CD4-positive, alpha-beta T cell (primary cell): ENCODE results near the gene TMEM30B. TPM values are rescaled to one million over a fixed set of nuclear protein-coding genes. Genes with fewer than 3 reads are reported as not detected.
"Not testable (repeated sequence)": the region's sequence is repeated elsewhere in the genome, so short reads cannot be mapped to it uniquely, and the experiment has no call there.

ENCODE experiments used
- ATAC-seq: fragments of 200-7000 bp; cut with Tn5 transposase; one replicate; pipeline ENCODE4 v1.10.0; 2022; ENCODE audit warnings: mild to moderate bottlenecking; ENCODE audit not compliant: poor library complexity
- CTCF ChIA-PET: fragments of 350-600 bp; sonication (Branson Sonifier 250); formaldehyde crosslinking; loops from one replicate; lab custom pipeline; 2021; ENCODE audit warnings: antibody characterized with exemption, inconsistent platforms; lab: Charles Lee
- POLR2A ChIA-PET: fragments of 350-600 bp; sonication (Branson Sonifier 250); formaldehyde crosslinking; loops from one replicate; lab custom pipeline; 2021; ENCODE audit warnings: antibody characterized with exemption, inconsistent platforms; lab: Charles Lee
- DNase-seq, 14 experiments: peaks; one replicate each; pipeline ENCODE4 v3.0.0-alpha.2; 2013 to 2020; ENCODE audit warnings: mixed read lengths in 2 of 14
- H3K27ac ChIP-seq, 2 donors: one replicate each; pipeline versions ENCODE4 v1.5.1 to v1.7.0; 2013; ENCODE audit warnings: low read length in 2 of 2, low read depth in 1 of 2, mild to moderate bottlenecking in 1 of 2
- H3K27me3 ChIP-seq, 2 experiments: 1 replicate in 1 of 2; 2 replicates in 1 of 2; pipeline versions ENCODE4 v1.6.1 to v1.7.0; 2013; ENCODE audit warnings: low read length in 2 of 2, control low read depth in 1 of 2, mild to moderate bottlenecking in 1 of 2, moderate library complexity in 1 of 2; ENCODE audit not compliant: insufficient read depth in 2 of 2, control insufficient read depth in 1 of 2
- H3K36me3 ChIP-seq: one replicate; pipeline ENCODE4 v1.6.1; 2013; ENCODE audit warnings: low read length, control low read depth; ENCODE audit not compliant: insufficient read depth
- H3K4me1 ChIP-seq: one replicate; pipeline ENCODE4 v1.6.1; 2013; ENCODE audit warnings: low read length, control low read depth; ENCODE audit not compliant: insufficient read depth
- H3K4me3 ChIP-seq: one replicate; pipeline ENCODE4 v1.5.1; 2013; ENCODE audit warnings: mild to moderate bottlenecking, low read length, moderate library complexity
- H3K9me3 ChIP-seq, 2 experiments: 1 replicate in 1 of 2; 2 replicates in 1 of 2; pipeline versions ENCODE4 v1.6.1 to v1.7.0; 2013; ENCODE audit warnings: low read length in 2 of 2, mild to moderate bottlenecking in 2 of 2, control low read depth in 1 of 2, moderate library complexity in 1 of 2; ENCODE audit not compliant: control insufficient read depth in 1 of 2, insufficient read depth in 1 of 2
- H3K27ac Mint-ChIP-seq: one replicate; pipeline ENCODE4 v1.8.0; 2020; ENCODE audit warnings: mixed read lengths
- H3K27me3 Mint-ChIP-seq: one replicate; pipeline ENCODE4 v1.8.0; 2021; ENCODE audit warnings: mixed read lengths
- H3K36me3 Mint-ChIP-seq: one replicate; pipeline ENCODE4 v1.8.0; 2021; ENCODE audit warnings: low read depth, mixed read lengths
- H3K4me1 Mint-ChIP-seq: one replicate; pipeline ENCODE4 v1.8.0; 2021; ENCODE audit warnings: low read depth, mixed read lengths
- H3K4me3 Mint-ChIP-seq: one replicate; pipeline ENCODE4 v1.8.0; 2020; ENCODE audit warnings: mild to moderate bottlenecking, mixed read lengths
- H3K9me3 Mint-ChIP-seq: one replicate; pipeline ENCODE4 v1.8.0; 2020; ENCODE audit warnings: mixed read lengths
- intact Hi-C, 2 experiments: fragments of 100-400 bp; cut with DNase I in 1 of 2; cut with micrococcal nuclease in 1 of 2; formaldehyde crosslinking; loops; one replicate each; pipeline versions ENCODE4 v1.15.1 to v1.9.0; 2023 to 2025; cut with DNase I, micrococcal nuclease
- total RNA-seq, 174 experiments: library from RNA in 2 of 174; stranded (reverse) in 2 of 174; gene quantifications; one replicate each; pipeline ENCODE4 v1.2.3 and lab custom pipeline; 2021 to 2026
- TF ChIP-seq, protein P1 (sequence below): fragments of 200-600 bp; IDR thresholded peaks from one replicate; pipeline ENCODE4 v1.8.0; 2022; ENCODE audit warnings: antibody characterized with exemption, mild to moderate bottlenecking

Gene TMEM30B
- total RNA-seq, 2 experiments from 2014 or later = 8.9 to 9.1 TPM

DNA sequence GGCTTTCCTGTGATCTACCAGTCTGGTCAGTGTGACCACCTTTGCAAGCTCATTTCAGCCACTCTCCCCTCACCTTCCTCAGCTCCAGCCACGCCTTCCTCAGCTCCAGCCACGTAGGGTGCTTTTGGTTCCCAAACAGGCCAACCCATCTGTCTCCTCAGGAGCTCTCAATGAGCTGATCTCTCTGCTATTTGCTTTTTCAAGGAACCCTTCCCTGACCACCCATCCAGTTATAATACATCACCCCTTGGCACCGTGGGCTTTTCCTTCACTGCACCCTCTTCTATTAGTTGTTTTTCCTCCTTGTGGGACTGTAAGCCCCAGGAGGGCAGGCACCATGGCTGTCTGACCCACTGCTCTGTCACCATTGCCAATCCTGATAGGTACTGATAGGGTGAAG is 37.9 kb upstream of the TMEM30B start:
- intact Hi-C loops = loop anchor here in 1 of 2 experiments (2.0 kb wide), 1 partner anchor 20 kb away; no protein-coding TSS in a partner anchor
- ChIA-PET POLR2A (interaction anchor here (0.8 to 6.9 kb wide), 3 partner anchors 16 to 85 kb away, joined by 3 to 185 read pairs (median 5); no protein-coding TSS in a partner anchor), CTCF (interaction anchor here (0.8 kb wide), 1 partner anchor 132 kb away, joined by 3 read pairs; no protein-coding TSS in a partner anchor)
- Mint-ChIP-seq H3K27me3 (no peaks in the 10 kb centered on the region), H3K4me1 (peaks cover 12% of the 10 kb centered on the region), H3K9me3 (peaks cover 6% of the 10 kb centered on the region), H3K4me3 (no peak overlapping the region), H3K36me3 (peaks cover 34% of the 10 kb centered on the region), H3K27ac (no peak overlapping the region)
- no peaks in the 10 kb centered on the region for H3K9me3 ChIP-seq
- H3K27ac ChIP-seq = no peak overlapping the region
- ATAC-seq (no peak), DNase-seq (no peak)
- H3K4me3 ChIP-seq = no peak overlapping the region
- H3K36me3 ChIP-seq = peaks cover 5% of the 10 kb centered on the region
- TF ChIP-seq, protein P1, sequence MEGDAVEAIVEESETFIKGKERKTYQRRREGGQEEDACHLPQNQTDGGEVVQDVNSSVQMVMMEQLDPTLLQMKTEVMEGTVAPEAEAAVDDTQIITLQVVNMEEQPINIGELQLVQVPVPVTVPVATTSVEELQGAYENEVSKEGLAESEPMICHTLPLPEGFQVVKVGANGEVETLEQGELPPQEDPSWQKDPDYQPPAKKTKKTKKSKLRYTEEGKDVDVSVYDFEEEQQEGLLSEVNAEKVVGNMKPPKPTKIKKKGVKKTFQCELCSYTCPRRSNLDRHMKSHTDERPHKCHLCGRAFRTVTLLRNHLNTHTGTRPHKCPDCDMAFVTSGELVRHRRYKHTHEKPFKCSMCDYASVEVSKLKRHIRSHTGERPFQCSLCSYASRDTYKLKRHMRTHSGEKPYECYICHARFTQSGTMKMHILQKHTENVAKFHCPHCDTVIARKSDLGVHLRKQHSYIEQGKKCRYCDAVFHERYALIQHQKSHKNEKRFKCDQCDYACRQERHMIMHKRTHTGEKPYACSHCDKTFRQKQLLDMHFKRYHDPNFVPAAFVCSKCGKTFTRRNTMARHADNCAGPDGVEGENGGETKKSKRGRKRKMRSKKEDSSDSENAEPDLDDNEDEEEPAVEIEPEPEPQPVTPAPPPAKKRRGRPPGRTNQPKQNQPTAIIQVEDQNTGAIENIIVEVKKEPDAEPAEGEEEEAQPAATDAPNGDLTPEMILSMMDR = no peak
- H3K4me1 ChIP-seq = peaks cover 19% of the 10 kb centered on the region
- no peaks in the 10 kb centered on the region for H3K27me3 ChIP-seq

DNA sequence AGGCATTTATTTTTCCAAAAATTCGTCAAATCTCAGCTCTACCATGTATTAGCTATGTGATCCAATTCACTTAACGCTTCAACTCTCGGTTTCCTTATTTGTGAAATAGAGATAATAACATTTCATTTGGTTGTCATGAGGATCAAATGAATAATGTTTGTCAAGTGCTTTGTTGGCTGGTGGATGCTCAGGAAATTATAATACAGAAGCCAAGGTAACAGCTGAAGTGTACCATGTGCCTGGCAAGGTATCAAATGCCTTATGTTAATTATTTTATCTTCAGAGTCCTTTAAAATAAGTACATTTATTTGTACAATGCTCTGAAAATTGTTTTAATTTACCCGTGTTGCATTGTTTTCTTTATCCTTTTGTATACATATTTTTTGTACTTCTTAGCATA is 34.2 kb upstream of the TMEM30B start:
- POLR2A ChIA-PET = no interaction called here
- no peak for DNase-seq
- peaks cover 5% of the 10 kb centered on the region for H3K36me3 ChIP-seq

DNA sequence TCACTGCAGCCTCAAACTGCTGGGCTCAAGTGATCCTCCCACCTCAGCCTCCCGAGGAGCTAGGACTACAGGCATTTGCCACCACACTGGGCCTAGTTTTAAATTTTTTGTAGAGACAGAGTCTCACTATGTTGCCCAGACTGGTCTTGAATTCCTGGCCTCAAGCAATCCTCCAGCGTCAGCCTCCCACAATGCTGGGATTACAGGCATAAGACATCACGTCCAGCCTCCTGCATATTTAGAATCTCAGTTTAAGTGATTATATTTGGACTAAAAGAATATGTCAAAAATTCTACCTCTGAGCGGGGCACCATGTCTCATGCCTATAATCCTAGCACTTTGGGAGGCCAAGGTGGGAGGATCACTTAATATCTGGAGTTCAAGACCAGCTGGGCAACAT is 27.6 kb upstream of the TMEM30B start:
- ATAC-seq, H3K27me3 ChIP-seq, H3K4me1 ChIP-seq, H3K27ac Mint-ChIP-seq, H3K27me3 Mint-ChIP-seq, H3K4me3 Mint-ChIP-seq, intact Hi-C loops, H3K27ac ChIP-seq, DNase-seq, H3K36me3 ChIP-seq, CTCF ChIA-PET, H3K4me3 ChIP-seq: not testable (repeated sequence)
- H3K9me3 ChIP-seq = peaks cover 10 to 21% of the 10 kb centered on the region in 2 experiments
- H3K36me3 Mint-ChIP-seq = peaks cover 79% of the 10 kb centered on the region
- POLR2A ChIA-PET = interaction anchor here (0.9 kb wide), 1 partner anchor 81 kb away, joined by 3 read pairs; no protein-coding TSS in a partner anchor
- H3K4me1 Mint-ChIP-seq = peaks cover 15% of the 10 kb centered on the region
- peaks cover 17% of the 10 kb centered on the region for H3K9me3 Mint-ChIP-seq

More for the DNA sequence above, 34.2 kb upstream of the TMEM30B start:
- Mint-ChIP-seq H3K4me3 (no peak overlapping the region), H3K9me3 (peaks cover 13% of the 10 kb centered on the region), H3K4me1 (peaks cover 6% of the 10 kb centered on the region), H3K27me3 (no peaks in the 10 kb centered on the region), H3K36me3 (peaks cover 45% of the 10 kb centered on the region), H3K27ac (no peak overlapping the region)
- CTCF ChIA-PET = interaction anchor here (1.1 kb wide), 1 partner anchor 9 kb away, joined by 4 read pairs; no protein-coding TSS in a partner anchor
- TF ChIP-seq, protein P1 = no peak
- intact Hi-C loops = no loop called here
- Histone ChIP-seq H3K9me3 (peaks cover 8 to 16% of the 10 kb centered on the region in 2 experiments), H3K4me1 (peaks cover 10% of the 10 kb centered on the region), H3K27me3 (no peaks in the 10 kb centered on the region), H3K4me3 (no peak overlapping the region), H3K27ac (no peak overlapping the region)
- ATAC-seq = no peak
